ENCODE measurements around the gene OR2AK2. TPM values are rescaled to one million over a fixed set of nuclear protein-coding genes. Genes with fewer than 3 reads are reported as not detected.

OR2AK2 gene
- total and polyA plus RNA-seq, 9 of the 15 experiments (the other 6 are each of a cell fraction or from before 2014, with no cell fraction given), result 0.10 TPM; not detected in 8

GRCh38 chr1:248015803-248016202 lies 50.8 kb downstream of the OR2AK2 start:
- TF ChIP-seq EWSR1 (IDR thresholded peaks at IDR 0.05; ENCODE audit: borderline replicate concordance, low read depth, partially characterized antibody) (no peak), PURB (CRISPR knock-in tag; IDR thresholded peaks at IDR 0.05; ENCODE audit: low read depth) (no peak), PTTG1 (tag; IDR thresholded peaks at IDR 0.05; ENCODE audit: low read depth) (no peak), CXXC5 (CRISPR knock-in tag; IDR thresholded peaks at IDR 0.05) (no peak), MED1 (CRISPR knock-in tag; IDR thresholded peaks at IDR 0.05; ENCODE audit: borderline replicate concordance) (no peak), JUNB (CRISPR knock-in tag; conservative IDR thresholded peaks at IDR 0.05) (no peak), HMG20A (CRISPR knock-in tag; conservative IDR thresholded peaks at IDR 0.05) (no peak), SIN3B (IDR thresholded peaks at IDR 0.05; ENCODE audit: low read depth) (no peak), BRD4 (IDR thresholded peaks at IDR 0.05) (no peak)
- TF ChIP-seq, protein P1, sequence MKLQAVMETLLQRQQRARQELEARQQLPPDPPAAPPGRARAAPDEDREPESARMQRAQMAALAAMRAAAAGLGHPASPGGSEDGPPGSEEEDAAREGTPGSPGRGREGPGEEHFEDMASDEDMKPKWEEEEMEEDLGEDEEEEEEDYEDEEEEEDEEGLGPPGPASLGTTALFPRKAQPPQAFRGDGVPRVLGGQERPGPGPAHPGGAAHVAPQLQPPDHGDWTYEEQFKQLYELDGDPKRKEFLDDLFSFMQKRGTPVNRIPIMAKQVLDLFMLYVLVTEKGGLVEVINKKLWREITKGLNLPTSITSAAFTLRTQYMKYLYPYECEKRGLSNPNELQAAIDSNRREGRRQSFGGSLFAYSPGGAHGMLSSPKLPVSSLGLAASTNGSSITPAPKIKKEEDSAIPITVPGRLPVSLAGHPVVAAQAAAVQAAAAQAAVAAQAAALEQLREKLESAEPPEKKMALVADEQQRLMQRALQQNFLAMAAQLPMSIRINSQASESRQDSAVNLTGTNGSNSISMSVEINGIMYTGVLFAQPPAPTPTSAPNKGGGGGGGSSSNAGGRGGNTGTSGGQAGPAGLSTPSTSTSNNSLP (IDR thresholded peaks at IDR 0.05; ENCODE audit: borderline replicate concordance, low read depth, low read length), result no peak
- TF ChIP-seq, protein P2, sequence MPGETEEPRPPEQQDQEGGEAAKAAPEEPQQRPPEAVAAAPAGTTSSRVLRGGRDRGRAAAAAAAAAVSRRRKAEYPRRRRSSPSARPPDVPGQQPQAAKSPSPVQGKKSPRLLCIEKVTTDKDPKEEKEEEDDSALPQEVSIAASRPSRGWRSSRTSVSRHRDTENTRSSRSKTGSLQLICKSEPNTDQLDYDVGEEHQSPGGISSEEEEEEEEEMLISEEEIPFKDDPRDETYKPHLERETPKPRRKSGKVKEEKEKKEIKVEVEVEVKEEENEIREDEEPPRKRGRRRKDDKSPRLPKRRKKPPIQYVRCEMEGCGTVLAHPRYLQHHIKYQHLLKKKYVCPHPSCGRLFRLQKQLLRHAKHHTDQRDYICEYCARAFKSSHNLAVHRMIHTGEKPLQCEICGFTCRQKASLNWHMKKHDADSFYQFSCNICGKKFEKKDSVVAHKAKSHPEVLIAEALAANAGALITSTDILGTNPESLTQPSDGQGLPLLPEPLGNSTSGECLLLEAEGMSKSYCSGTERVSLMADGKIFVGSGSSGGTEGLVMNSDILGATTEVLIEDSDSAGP (CRISPR knock-in tag; IDR thresholded peaks at IDR 0.05), result no peak

More at GRCh38 chr1:248015803-248016202, 50.8 kb downstream of the OR2AK2 start:
- Histone ChIP-seq H3K4me2 (ENCODE audit: insufficient read depth, low read length) (no peak overlapping the region), H3K27ac (ENCODE audit: extremely low read depth, low read depth, low read length) (no peak overlapping the region), H3K9ac (ENCODE audit: insufficient read depth in 1 of 2, low read depth in 2 of 2, low read length in 2 of 2) (no peak overlapping the region), H3K79me2 (ENCODE audit: control insufficient read depth, insufficient read depth, low read length) (no peaks in the 10 kb centered on the region), H3K27me3 (ENCODE audit: control insufficient read depth in 2 of 2, insufficient read depth in 2 of 2, low read length in 2 of 2) (no peaks in the 10 kb centered on the region), H3K36me3 (ENCODE audit: control insufficient read depth, insufficient read depth, low read length) (no peaks in the 10 kb centered on the region), H2AFZ (ENCODE audit: low read depth, low read length) (no peak overlapping the region), H4K20me1 (replicated peaks; ENCODE audit: control insufficient read depth, insufficient read depth, low read length) (no peaks in the 10 kb centered on the region), H3K9me3 (replicated peaks; ENCODE audit: control insufficient read depth, insufficient read depth, low read depth, low read length) (no peaks in the 10 kb centered on the region; the same call in 1 of the 2 replicates), H3K9me1 (ENCODE audit: control insufficient read depth, insufficient read depth, low read length) (no peaks in the 10 kb centered on the region), H3K4me3 (no peak overlapping the region), H3K4me1 (replicated peaks in 1 of 2; ENCODE audit: control insufficient read depth in 2 of 2, insufficient read depth in 2 of 2, low read length in 2 of 2) (no peaks in the 10 kb centered on the region)
- no TSS peak for BruUV-seq (replicated peaks)
- 0% methylated on average over 1 of the region's 1 CpG for WGBS (ENCODE audit: insufficient coverage, low coverage, missing lambda C conversion rate)
- intact Hi-C loops (cut with micrococcal nuclease), result no loop called here
- no peak for DNase-seq (ENCODE audit: extremely low read depth in 1 of 4, low spot score in 3 of 4)
- POLR2A ChIA-PET, result no interaction called here
- CTCF ChIA-PET (ENCODE audit: low intra/inter-chr PET ratio), result no interaction called here
- no peak for ATAC-seq
- FAIRE-seq, result no peak
- in situ Hi-C loops (cut with MboI), result no loop called here

Small RNAs within 50 kb of the gene (small RNA-seq; reads per million reads assigned to genes)
- gene RF00019, result not detected

Other genes starting within 250 kb of the OR2AK2 start
Only the 7 nearest of the 18 such genes appear.
- gene OR2W3, start 69.6 kb upstream of the OR2AK2 start, total RNA-seq (2014; rRNA removed), result 4.0 and 4.3 TPM in 2 replicates
- gene OR2W3, start 69.6 kb upstream of the OR2AK2 start, total RNA-seq (2014; rRNA removed; fragmentation: Illumina TruSeq; extraction: Trizol), result 2.3 and 3.3 TPM in 2 replicates
- gene OR2W3, start 69.6 kb upstream of the OR2AK2 start, total RNA-seq (2015; rRNA removed; fragmentation: Illumina TruSeq; extraction: Trizol), result 4.2 and 4.3 TPM in 2 replicates
- gene OR2W3, start 69.6 kb upstream of the OR2AK2 start, total RNA-seq (2021), result 5.5 and 7.6 TPM in 2 replicates
- gene OR2W3, start 69.6 kb upstream of the OR2AK2 start, polyA plus RNA-seq (2011; rRNA removed), result 3.3 and 3.7 TPM in 2 replicates
- 4.8 and 6.1 TPM in 2 replicates for gene OR2W3, start 69.6 kb upstream of the OR2AK2 start, polyA plus RNA-seq (2014; fragmentation: Illumina TruSeq; extraction: Trizol)
- gene OR2W3, start 69.6 kb upstream of the OR2AK2 start, polyA plus RNA-seq (2014; fragmentation: Nextera tagmentation; extraction: Ambion mirVana), result under 1 TPM; 0.67 to 0.70 TPM
- 3.1 and 3.7 TPM in 2 replicates for gene OR2W3, start 69.6 kb upstream of the OR2AK2 start, polyA plus RNA-seq (2014; rRNA removed)
- 0.45 TPM in 1 of 2 replicates, not detected in the other for gene OR2T8, start 45.0 kb upstream of the OR2AK2 start, total RNA-seq (2014; rRNA removed)
- gene OR2T8, start 45.0 kb upstream of the OR2AK2 start, total RNA-seq (2014; rRNA removed; fragmentation: Illumina TruSeq; extraction: Trizol), result 0.15 and 0.35 TPM in 2 replicates
- gene OR2T8, start 45.0 kb upstream of the OR2AK2 start, total RNA-seq (2015; rRNA removed; fragmentation: Illumina TruSeq; extraction: Trizol), result 0.38 TPM in 1 of 2 replicates, not detected in the other
- gene OR2T8, start 45.0 kb upstream of the OR2AK2 start, total RNA-seq (2021), result 0.38 TPM in 1 of 2 replicates, not detected in the other
- 0.27 and 0.38 TPM in 2 replicates for gene OR2T8, start 45.0 kb upstream of the OR2AK2 start, polyA plus RNA-seq (2011; rRNA removed)
- 0.25 and 0.46 TPM in 2 replicates for gene OR2T8, start 45.0 kb upstream of the OR2AK2 start, polyA plus RNA-seq (2014; fragmentation: Illumina TruSeq; extraction: Trizol)
- gene OR2T8, start 45.0 kb upstream of the OR2AK2 start, polyA plus RNA-seq (2014; fragmentation: Nextera tagmentation; extraction: Ambion mirVana), result under 1 TPM in 1 of 2 experiments, not detected in 1; 0.08 TPM
- 0.23 and 0.24 TPM in 2 replicates for gene OR2T8, start 45.0 kb upstream of the OR2AK2 start, polyA plus RNA-seq (2014; rRNA removed)
- not detected in 2 replicates for gene OR2AJ1, start 40.3 kb upstream of the OR2AK2 start, total RNA-seq (2014; rRNA removed)
- not detected in 2 replicates for gene OR2AJ1, start 40.3 kb upstream of the OR2AK2 start, total RNA-seq (2014; rRNA removed; fragmentation: Illumina TruSeq; extraction: Trizol)
- not detected in 2 replicates for gene OR2AJ1, start 40.3 kb upstream of the OR2AK2 start, total RNA-seq (2015; rRNA removed; fragmentation: Illumina TruSeq; extraction: Trizol)
- gene OR2AJ1, start 40.3 kb upstream of the OR2AK2 start, total RNA-seq (2021), result not detected in 2 replicates
- gene OR2AJ1, start 40.3 kb upstream of the OR2AK2 start, polyA plus RNA-seq (2011; rRNA removed), result not detected in 2 replicates
- not detected in 2 replicates for gene OR2AJ1, start 40.3 kb upstream of the OR2AK2 start, polyA plus RNA-seq (2014; fragmentation: Illumina TruSeq; extraction: Trizol)
- not detected for gene OR2AJ1, start 40.3 kb upstream of the OR2AK2 start, polyA plus RNA-seq (2014; fragmentation: Nextera tagmentation; extraction: Ambion mirVana)
- gene OR2AJ1, start 40.3 kb upstream of the OR2AK2 start, polyA plus RNA-seq (2014; rRNA removed), result not detected in 2 replicates
- gene OR2L8, start 16.4 kb upstream of the OR2AK2 start, total RNA-seq (2014; rRNA removed), result not detected in 2 replicates
- not detected in 2 replicates for gene OR2L8, start 16.4 kb upstream of the OR2AK2 start, total RNA-seq (2014; rRNA removed; fragmentation: Illumina TruSeq; extraction: Trizol)
- not detected in 2 replicates for gene OR2L8, start 16.4 kb upstream of the OR2AK2 start, total RNA-seq (2015; rRNA removed; fragmentation: Illumina TruSeq; extraction: Trizol)
- gene OR2L8, start 16.4 kb upstream of the OR2AK2 start, total RNA-seq (2021), result not detected in 2 replicates
- gene OR2L8, start 16.4 kb upstream of the OR2AK2 start, polyA plus RNA-seq (2011; rRNA removed), result not detected in 2 replicates
- not detected in 2 replicates for gene OR2L8, start 16.4 kb upstream of the OR2AK2 start, polyA plus RNA-seq (2014; fragmentation: Illumina TruSeq; extraction: Trizol)
- gene OR2L8, start 16.4 kb upstream of the OR2AK2 start, polyA plus RNA-seq (2014; fragmentation: Nextera tagmentation; extraction: Ambion mirVana), result not detected
- gene OR2L8, start 16.4 kb upstream of the OR2AK2 start, polyA plus RNA-seq (2014; rRNA removed), result not detected in 2 replicates
- gene OR2L5, start 48.4 kb downstream of the OR2AK2 start, total RNA-seq (2014; rRNA removed), result not detected in 2 replicates
- gene OR2L5, start 48.4 kb downstream of the OR2AK2 start, total RNA-seq (2014; rRNA removed; fragmentation: Illumina TruSeq; extraction: Trizol), result not detected in 2 replicates
- gene OR2L5, start 48.4 kb downstream of the OR2AK2 start, total RNA-seq (2015; rRNA removed; fragmentation: Illumina TruSeq; extraction: Trizol), result not detected in 2 replicates
- not detected in 2 replicates for gene OR2L5, start 48.4 kb downstream of the OR2AK2 start, total RNA-seq (2021)
- 0.03 and 0.04 TPM in 2 replicates for gene OR2L5, start 48.4 kb downstream of the OR2AK2 start, polyA plus RNA-seq (2011; rRNA removed)
- gene OR2L5, start 48.4 kb downstream of the OR2AK2 start, polyA plus RNA-seq (2014; fragmentation: Illumina TruSeq; extraction: Trizol), result not detected in 2 replicates
- not detected for gene OR2L5, start 48.4 kb downstream of the OR2AK2 start, polyA plus RNA-seq (2014; fragmentation: Nextera tagmentation; extraction: Ambion mirVana)
- gene OR2L5, start 48.4 kb downstream of the OR2AK2 start, polyA plus RNA-seq (2014; rRNA removed), result not detected in 2 replicates
- 0.05 TPM in 1 of 2 replicates, not detected in the other for gene OR2L2, start 64.8 kb downstream of the OR2AK2 start, total RNA-seq (2014; rRNA removed)
- not detected in 2 replicates for gene OR2L2, start 64.8 kb downstream of the OR2AK2 start, total RNA-seq (2014; rRNA removed; fragmentation: Illumina TruSeq; extraction: Trizol)
- not detected in 2 replicates for gene OR2L2, start 64.8 kb downstream of the OR2AK2 start, total RNA-seq (2015; rRNA removed; fragmentation: Illumina TruSeq; extraction: Trizol)
- 0.09 TPM in 1 of 2 replicates, not detected in the other for gene OR2L2, start 64.8 kb downstream of the OR2AK2 start, total RNA-seq (2021)
- gene OR2L2, start 64.8 kb downstream of the OR2AK2 start, polyA plus RNA-seq (2011; rRNA removed), result 0.07 and 0.14 TPM in 2 replicates
- gene OR2L2, start 64.8 kb downstream of the OR2AK2 start, polyA plus RNA-seq (2014; fragmentation: Illumina TruSeq; extraction: Trizol), result 0.04 TPM in 1 of 2 replicates, not detected in the other
- gene OR2L2, start 64.8 kb downstream of the OR2AK2 start, polyA plus RNA-seq (2014; fragmentation: Nextera tagmentation; extraction: Ambion mirVana), result not detected
- not detected in 2 replicates for gene OR2L2, start 64.8 kb downstream of the OR2AK2 start, polyA plus RNA-seq (2014; rRNA removed)
- gene OR2L3, start 81.6 kb downstream of the OR2AK2 start, total RNA-seq (2014; rRNA removed), result not detected in 2 replicates
- gene OR2L3, start 81.6 kb downstream of the OR2AK2 start, total RNA-seq (2014; rRNA removed; fragmentation: Illumina TruSeq; extraction: Trizol), result not detected in 2 replicates
- not detected in 2 replicates for gene OR2L3, start 81.6 kb downstream of the OR2AK2 start, total RNA-seq (2015; rRNA removed; fragmentation: Illumina TruSeq; extraction: Trizol)
- gene OR2L3, start 81.6 kb downstream of the OR2AK2 start, total RNA-seq (2021), result not detected in 2 replicates
- gene OR2L3, start 81.6 kb downstream of the OR2AK2 start, polyA plus RNA-seq (2011; rRNA removed), result not detected in 2 replicates
- not detected in 2 replicates for gene OR2L3, start 81.6 kb downstream of the OR2AK2 start, polyA plus RNA-seq (2014; fragmentation: Illumina TruSeq; extraction: Trizol)
- not detected for gene OR2L3, start 81.6 kb downstream of the OR2AK2 start, polyA plus RNA-seq (2014; fragmentation: Nextera tagmentation; extraction: Ambion mirVana)
- gene OR2L3, start 81.6 kb downstream of the OR2AK2 start, polyA plus RNA-seq (2014; rRNA removed), result not detected in 2 replicates

Measured in K562 (cell line).